Midbrain (tissue), 1 donor: Measurements from ENCODE around the gene GAA.

ENCODE experiments used
- DNase-seq: peaks from one replicate; lab custom pipeline; 2025; lab: John Stamatoyannopoulos, UW

GAA gene

DNA sequence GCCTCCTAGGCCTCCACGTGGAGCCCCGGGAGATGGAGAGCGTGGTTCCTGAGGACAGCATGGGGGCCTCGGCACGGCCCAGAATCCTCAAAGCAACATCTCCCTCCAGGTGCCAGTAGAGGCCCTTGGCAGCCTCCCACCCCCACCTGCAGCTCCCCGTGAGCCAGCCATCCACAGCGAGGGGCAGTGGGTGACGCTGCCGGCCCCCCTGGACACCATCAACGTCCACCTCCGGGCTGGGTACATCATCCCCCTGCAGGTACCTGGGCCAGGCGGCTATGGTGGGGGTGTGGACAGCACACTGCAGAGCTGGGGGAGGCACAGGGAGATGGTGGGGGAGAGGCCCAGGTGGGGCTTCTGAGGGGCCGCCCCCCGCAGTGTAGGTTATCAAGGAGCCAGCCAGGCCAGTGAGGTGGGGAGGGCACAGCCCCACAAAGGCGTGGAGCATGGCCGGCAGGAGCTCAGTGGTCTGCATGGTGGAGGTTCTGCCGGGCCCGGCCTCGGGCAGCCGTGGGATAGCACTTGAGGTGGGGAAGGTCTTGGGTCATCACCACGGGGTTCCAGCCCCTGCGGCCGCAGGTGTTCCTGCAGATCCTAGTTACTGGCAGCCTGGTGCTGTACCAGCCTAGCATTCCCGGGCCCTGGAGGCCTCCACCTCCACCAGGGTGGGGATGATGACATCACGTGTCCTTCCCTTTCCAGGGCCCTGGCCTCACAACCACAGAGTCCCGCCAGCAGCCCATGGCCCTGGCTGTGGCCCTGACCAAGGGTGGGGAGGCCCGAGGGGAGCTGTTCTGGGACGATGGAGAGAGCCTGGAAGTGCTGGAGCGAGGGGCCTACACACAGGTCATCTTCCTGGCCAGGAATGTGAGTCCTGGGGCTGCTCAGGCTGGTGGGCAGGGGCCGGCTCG is 16.4 kb downstream of the GAA start:
- no peak for DNase-seq

DNA sequence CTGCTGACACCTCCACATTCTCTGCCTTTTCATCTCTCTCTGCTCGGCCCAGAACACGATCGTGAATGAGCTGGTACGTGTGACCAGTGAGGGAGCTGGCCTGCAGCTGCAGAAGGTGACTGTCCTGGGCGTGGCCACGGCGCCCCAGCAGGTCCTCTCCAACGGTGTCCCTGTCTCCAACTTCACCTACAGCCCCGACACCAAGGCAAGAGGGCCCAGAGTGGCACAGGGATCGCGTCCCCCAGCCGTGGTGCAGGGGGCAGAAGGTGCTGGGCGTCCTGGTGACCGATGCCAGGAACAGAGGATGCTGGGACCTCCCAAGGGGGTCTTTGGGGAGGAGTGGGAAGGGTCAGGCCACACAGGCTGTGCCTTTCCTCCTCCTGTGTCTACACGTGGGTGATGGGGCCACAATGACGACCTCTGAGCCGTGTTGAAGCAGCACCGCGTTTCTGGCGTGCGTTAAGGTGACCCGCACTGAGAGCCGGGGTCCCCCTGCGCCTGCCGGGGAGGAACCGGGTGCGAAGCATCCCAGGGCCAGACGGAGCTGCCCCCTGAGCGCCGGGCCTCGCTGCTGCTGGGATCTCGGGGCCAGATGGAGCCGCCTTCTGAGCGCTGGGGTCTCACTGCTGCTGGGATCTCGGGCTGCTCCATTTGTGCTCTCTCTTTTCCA is 17.4 kb downstream of the GAA start:
- DNase-seq, result no peak

DNA sequence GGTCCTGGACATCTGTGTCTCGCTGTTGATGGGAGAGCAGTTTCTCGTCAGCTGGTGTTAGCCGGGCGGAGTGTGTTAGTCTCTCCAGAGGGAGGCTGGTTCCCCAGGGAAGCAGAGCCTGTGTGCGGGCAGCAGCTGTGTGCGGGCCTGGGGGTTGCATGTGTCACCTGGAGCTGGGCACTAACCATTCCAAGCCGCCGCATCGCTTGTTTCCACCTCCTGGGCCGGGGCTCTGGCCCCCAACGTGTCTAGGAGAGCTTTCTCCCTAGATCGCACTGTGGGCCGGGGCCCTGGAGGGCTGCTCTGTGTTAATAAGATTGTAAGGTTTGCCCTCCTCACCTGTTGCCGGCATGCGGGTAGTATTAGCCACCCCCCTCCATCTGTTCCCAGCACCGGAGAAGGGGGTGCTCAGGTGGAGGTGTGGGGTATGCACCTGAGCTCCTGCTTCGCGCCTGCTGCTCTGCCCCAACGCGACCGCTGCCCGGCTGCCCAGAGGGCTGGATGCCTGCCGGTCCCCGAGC is 17.9 kb downstream of the GAA start:
- no peak for DNase-seq

DNA sequence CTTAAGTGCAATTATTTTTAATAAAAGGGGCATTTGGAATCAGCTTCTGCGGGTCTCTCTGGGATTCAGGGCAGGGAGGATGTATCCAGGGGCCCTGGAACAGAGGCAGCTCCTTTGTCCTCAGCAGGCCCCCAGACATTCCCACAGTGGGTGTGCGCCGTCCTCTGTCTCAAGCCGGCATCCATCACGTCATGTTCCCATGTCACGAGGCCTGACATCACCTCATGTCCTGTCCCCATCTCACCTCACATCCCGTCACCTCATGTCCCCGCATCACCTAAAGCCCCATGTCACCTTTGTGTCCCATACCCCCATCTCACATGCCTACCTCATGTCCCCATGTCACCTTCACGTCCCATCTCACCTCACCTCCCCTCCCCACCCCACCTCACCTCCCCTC is 18.5 kb downstream of the GAA start:
- no peak for DNase-seq

DNA sequence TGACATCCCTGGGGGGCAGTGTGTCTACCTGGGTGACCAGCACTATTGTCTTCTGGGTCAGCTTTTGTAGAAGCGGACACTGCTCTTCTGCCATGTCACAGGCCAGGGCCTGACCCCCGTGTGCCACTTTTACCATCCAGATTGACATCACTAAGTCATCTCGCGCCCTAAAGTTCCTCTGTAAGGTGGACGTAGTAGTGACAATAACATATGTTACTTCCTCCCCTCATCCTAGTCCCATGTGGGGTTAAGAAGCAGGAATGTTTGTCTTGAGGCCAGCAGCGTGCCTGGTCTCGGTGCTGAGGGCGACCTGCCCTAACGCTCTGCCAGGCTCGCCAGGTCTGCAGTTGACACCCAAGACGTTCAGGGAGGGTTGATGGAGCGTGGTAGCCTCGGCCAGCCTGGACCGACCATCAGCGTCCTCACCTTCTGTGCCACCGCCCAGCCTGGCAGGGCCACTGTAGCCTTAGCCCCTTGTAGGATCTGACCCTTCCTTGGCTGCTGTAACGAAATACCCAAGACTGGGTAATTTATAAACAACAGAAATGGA is 20.7 kb downstream of the GAA start:
- no peak for DNase-seq

DNA sequence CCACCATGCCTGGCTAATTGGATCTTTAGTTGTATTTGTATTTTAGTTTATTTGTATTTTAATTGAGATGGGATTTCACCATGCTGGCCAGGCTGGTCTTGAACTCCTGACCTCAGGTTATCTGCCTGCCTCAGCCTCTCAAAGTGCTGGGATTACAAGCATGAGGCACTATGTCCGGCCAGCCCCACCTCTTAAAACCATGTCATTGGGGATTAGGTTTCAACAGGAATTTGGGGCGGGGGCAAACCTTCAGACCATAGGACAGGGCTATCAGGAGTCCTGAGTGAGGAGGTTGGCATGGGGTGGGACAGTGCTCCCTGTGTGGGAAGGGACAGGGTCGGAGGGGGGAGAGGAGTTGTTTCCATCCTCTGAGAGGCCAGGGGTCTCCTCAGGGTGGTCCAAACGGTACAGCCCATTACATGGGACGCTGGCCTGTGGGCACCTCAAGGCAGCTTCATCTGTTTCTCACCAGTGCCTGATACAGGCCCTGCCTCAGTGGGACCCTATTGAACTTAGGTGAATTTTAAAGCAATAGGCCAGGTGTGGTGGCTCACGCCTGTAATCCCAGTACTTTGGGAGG is 21.6 kb downstream of the GAA start:
- no peak for DNase-seq

DNA sequence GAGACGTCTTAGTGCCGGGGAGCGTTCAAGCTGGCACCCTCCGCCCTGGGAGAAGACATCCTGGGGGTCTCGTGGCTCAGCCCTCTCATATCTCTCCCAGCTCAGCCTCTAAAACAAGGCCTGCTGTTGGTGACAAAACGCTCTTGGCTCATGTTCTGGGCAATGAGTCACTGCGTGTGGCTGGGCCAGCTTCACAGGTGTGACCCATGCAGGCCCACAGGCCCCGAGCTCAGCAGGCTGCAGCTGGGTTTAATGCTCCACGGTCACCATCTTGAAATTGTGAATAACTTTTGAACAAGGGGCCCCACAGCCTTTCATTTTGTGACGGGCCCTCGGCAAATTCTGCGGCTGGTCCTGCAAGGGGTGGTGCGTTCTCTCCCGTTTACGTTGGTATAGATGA is 22.4 kb downstream of the GAA start:
- no peak for DNase-seq

DNA sequence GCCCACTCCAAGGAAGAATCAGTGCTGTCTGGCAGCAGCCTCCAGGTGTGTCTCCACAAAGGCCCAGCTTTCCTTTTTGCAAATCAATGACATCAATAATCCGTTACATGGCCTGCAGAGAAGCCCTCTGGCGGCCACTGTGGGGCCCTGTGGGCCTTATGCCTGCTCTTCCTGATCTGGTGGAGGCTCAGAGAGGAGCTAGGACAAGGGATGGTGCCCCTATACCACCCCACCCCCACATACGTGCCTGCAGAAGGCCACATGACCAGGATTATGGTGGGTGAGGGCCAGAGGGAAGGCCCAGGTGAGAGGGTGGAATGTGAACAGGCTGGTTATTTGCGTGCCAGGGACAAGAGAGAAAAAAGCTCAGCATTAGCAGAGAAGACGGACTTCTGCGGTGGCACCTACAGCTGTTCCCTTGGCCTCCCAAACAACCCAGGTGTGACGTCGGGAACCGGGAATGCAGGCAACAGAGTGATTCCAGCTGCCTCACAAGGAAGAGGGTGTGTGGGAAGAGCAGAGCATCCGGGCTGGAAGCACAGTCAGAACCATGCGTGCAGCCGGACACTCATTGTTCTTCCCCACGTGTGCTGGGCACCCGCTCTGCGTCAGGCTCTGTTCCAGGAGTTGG is 23.1 kb downstream of the GAA start:
- no peak for DNase-seq

DNA sequence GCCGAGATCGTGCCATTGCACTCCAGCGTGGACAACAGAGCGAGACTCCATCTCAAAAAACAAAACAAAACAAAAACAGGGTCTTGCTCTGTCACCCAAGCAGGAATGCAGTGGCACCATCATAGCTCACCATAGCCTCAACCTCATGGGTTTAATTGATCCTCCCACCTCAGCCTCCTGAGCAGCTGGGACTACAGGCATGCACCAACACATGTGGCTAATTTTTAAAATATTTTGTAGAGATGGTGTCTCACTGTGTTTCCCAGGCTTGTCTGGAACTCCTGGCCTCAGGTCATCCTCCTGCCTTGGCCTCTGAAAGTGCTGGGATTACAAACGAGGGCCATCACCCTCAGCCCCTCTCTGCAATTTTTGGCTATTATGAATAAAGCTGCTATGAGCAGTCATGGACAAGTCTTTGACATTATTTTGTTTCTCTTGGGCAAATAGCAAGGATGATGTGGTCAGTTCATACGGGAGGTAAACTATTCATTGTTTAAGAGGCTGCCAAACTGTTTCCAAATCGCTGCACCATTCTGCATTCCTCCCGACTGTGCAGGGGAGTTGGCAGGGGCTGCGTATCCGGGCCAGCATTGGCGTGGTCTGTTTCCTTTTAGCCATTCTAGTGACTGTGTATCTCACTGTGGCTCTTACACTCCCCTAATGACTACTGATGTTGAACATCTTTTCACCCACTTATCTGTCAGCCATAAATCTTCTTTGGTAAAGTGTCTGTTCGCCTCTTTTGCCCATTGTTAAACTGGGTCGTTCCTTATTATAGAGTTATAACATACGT is 24.5 kb downstream of the GAA start:
- no peak for DNase-seq

DNA sequence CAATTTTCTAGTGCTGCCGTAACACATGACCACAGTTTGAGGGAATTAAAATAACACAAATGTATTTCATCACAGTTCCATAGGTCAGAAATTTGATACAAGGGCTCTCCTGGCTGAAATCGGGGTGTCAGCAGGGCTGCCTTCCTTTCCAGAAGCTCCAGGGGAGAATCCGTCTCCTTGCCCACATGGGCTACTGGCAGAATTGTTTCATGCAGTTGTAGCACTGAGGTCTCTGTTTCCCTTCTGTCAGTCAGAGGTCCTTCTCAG is 25.0 kb downstream of the GAA start:
- DNase-seq, result no peak

DNA sequence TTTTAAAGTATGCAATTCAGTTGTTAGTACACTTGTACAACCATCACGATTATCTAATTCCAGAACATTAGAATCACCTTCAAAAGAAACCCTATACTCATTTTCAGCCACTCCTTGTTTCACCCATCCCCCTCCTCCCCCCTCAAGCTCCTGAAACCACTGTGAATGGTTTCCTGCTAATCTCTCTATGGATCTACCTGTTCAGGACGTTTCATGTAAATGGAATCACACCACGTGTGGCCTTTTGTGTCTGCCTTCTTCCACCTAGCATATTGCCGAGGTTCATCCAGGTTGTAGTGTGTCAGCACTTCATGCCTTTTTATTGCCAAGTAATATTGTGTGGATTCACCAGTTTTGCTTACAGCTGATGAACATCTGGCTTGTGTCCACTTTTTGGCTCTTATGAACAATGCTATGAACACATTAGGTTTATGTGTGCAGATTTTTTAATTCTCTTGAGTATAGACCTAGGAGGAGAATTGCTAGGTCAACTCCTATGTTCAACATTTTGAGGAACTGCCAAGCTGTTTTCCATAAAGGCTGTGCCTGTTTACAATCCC is 27.7 kb downstream of the GAA start:
- no peak for DNase-seq

DNA sequence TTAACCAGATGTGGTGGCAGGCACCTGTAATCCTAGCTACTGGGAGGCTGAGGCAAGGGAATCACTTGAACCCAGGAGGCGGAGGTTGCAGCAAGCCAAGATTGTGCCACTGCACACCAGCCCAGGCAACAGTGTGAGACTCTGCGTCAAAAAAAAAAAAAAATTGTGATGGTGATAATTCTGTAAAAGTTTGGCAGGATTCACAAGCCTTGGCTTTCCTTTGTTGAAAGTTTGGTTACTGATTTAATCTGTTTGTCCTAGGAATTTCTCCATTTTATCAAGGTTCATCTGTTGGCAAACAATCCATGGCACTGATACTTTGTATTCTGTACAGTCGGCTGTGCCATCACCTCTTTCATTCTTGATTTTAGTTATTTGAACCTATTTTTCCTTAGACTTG is 29.6 kb downstream of the GAA start:
- DNase-seq, result no peak

DNA sequence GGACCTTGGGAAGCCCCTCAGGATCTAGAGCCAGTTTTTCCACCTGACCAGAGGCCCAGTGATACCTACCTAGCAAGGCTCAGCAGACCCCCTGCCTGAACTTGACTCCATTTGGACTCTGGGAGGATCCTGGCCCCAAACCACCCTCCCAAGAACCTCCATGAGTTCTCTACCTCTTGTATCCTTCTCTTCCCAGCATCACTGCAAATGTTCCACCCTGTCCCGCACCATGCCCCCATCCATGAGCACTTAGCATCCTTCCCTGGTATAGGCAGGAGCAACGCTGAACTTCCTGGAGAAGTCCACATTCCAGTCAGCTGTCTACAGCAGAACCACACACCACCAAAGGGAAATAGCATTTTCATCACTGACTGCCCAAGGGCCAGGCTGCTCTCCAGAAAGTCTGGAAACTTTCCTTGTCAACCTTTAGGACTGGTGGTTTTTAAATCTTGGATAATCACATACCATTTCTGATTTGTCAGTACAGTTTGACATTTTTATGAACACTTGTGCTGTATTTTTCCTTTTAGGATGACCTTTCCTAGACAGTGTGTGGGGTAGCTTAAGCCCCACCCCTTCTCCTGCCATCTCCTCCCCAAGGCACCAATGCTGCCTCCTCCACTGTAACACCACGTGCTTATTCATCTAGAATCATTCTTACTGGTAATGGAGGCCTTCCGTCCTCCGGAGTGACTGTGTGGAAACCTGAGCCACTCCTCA is 31.7 kb downstream of the GAA start:
- no peak for DNase-seq

DNA sequence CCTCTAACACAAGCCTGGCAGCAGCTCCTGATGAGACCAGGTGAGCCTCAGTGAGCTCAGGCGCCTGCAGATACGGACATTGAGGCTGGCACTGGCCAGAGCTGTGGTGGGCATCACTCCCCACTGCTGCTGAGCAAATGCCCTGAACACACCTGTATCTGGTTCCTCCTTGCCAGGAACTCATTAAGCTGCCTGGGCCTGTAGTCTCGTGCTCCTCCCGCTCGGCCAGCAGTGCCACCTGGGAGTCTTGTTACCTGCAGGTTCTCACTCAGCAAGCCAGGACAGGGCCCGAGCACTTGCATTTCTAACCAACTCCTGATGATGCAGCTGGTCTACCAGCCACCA is 32.2 kb downstream of the GAA start:
- no peak for DNase-seq

DNA sequence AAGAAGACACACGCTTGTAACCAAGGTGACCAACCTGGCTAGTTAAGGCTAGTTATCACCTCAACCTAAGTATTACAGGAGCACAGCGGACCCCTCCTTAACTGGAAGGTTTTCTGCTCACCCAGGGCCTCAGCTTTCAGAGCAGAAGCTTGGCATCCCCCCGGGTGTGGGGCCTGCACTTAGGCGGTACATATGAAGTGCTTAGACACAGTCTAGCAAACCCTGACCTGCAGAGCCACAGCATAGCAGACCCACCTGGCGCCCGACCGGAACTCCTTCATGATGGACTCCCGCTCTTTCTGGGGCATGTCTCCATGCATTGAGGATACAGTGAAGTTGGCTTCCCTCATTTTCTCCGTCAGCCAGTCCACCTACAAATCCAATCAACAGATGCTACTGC is 35.8 kb downstream of the GAA start:
- DNase-seq, result no peak

DNA sequence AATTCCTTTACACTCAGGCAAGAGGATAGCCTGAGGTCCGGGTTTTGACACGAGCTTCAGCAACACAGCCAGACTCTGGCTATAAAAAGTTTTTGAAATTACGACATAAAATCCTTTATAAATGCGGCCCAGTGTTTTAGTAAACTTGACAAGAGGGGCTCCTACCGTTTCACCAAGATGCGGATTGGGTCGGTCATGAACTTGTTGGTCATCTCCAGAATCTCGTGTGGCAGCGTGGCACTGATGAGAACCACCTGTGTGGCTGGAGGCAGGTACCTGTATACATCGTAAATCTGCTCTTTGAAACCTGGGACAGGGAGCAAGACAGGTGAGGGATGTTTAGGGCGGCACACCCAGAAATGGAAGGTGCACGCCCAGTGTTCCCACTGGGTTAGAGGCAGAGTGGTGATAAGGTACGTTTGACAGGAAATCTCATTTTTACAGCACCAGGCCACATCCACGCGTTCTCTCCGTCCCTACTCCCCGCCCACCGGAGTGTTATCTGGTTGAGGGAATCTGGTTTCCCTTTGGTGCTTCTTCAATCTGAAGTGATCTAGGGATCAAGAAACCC is 37.6 kb downstream of the GAA start:
- no peak for DNase-seq

DNA sequence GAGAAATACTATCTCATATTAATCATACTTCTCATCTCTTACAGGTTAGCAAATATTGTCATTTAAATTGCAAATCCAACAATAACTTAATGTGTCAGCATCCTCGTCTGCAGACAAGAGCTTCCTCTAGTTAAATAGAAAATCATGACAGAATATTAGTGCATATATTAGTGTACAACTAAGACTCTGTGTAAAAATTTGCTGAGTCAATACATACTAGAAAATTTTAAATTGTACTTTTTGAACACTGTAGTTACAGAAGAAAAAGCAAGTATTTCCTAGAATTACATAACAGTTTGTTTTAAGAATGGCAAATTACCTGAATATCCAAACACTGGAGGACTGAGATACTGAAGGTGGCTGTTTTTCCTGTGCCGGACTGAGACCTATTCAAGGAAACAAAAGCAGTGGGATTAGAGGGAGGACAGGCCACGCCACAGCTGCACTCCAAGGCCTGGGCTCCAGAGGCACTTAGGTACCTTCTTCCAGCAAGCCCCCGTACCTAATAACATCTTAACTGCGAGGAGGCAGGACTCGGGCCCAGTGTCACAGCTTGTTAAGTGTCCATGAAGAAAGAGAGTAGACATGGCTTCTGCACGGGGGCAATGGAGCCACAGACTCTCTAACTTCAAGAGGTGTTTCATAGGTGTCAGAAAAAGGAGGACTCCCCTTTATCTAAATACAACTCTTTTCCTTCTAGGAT is 40.2 kb downstream of the GAA start:
- no peak for DNase-seq

DNA sequence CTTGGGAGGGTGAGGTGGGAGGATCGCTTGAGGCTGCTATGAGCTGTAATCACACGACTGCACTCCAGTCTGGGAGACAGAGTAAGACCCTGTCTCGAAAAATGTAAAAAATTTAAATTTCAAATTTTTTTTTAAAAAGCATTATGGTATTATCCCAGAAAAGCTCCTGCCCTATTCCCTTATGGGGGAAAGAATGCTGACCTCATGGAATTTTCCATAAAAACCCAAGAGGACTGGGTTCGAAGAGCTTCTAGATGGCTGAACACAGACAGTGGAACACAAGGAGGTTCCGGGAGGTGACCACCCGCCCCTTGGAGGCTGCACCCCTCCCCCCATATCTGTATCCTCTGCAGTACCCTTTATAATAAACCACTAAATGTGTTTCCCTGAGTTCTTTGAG is 41.5 kb downstream of the GAA start:
- DNase-seq, result no peak
